ENCODE data around the gene SORCS2.

The SORCS2 gene

DNA sequence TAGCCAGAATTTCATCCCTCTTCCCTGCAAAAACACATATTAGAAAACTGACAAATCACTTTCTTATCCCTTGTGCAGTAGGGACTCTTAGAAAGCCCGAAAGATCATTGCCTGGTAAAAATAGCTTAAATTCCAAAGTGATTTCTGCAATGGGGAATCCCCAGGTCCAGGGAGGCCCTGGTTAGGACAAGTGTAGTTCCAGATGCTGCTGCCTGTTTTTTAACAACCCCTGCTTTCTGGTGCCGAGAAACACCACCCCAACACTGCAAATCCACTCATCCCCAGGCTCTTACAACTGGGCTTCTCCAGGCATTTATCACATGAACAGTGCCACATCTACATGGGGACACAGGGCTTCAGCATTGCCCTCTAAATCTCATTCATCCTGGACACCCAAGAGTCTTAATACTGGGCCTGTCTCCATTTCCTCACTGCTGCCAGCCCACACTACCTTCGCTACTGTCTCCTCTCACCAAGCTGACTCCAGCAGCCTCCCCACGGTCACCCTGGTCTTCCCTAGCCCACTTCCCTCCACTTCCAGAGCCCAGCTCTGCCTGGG, 354.6 kb downstream of the SORCS2 start:
- peak; percentile 30 for DNase-seq
- in situ Hi-C loops (cut with HindIII; ENCODE audit: low pct_ligation_motif_present, low sequenced_read_pairs), result no loop called here
- H3K4me3 ChIP-seq (ENCODE audit: low read depth, low read length), result no peak overlapping the region
- no peak overlapping the region for H3K27ac ChIP-seq
- TF ChIP-seq, protein P1, sequence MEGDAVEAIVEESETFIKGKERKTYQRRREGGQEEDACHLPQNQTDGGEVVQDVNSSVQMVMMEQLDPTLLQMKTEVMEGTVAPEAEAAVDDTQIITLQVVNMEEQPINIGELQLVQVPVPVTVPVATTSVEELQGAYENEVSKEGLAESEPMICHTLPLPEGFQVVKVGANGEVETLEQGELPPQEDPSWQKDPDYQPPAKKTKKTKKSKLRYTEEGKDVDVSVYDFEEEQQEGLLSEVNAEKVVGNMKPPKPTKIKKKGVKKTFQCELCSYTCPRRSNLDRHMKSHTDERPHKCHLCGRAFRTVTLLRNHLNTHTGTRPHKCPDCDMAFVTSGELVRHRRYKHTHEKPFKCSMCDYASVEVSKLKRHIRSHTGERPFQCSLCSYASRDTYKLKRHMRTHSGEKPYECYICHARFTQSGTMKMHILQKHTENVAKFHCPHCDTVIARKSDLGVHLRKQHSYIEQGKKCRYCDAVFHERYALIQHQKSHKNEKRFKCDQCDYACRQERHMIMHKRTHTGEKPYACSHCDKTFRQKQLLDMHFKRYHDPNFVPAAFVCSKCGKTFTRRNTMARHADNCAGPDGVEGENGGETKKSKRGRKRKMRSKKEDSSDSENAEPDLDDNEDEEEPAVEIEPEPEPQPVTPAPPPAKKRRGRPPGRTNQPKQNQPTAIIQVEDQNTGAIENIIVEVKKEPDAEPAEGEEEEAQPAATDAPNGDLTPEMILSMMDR (IDR thresholded peaks at IDR 0.05; ENCODE audit: low read depth, low read length, missing control alignments), result no peak
- no peaks in the 10 kb centered on the region for H3K36me3 ChIP-seq (replicated peaks)
- H3K27me3 ChIP-seq (replicated peaks), result no peaks in the 10 kb centered on the region

DNA sequence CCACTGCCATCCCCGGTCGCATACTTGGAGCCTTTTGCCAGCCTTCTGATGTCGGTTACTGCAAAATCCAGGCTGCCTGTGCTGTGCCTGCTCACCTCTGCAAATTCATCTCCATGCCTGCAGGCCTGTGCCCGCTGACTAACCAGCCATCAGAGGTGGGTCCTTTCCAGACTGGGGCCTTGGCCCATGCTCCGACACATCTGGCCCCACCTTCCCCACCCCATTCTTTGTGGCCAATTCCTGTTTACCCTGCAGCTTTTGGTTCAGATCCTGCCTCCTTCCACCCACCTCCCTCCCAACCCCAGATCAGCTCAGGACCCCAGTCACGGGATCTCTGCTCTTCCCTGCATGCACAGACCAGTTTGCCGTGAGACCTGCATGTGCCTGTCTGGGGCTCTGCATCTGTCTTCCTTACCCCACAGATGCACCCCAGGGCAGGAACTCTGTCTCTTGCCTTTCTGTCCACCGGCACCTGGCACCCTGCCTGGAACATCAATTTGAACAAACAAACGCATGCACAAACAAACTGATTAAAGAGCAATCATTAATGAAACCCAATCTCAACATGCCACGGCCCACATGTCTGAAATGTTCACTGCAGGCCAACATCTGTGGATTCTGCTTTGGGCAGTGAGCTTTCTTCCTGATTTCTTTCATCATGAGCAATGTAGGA, 355.2 kb downstream of the SORCS2 start:
- Histone ChIP-seq H3K4me3 (ENCODE audit: low read depth, low read length) (no peak overlapping the region), H3K27me3 (replicated peaks) (no peaks in the 10 kb centered on the region), H3K27ac (no peak overlapping the region), H3K36me3 (replicated peaks) (no peaks in the 10 kb centered on the region)
- in situ Hi-C loops (cut with HindIII; ENCODE audit: low pct_ligation_motif_present, low sequenced_read_pairs), result no loop called here
- TF ChIP-seq, protein P1 (IDR thresholded peaks at IDR 0.05; ENCODE audit: low read depth, low read length, missing control alignments), result no peak
- no peak for DNase-seq

DNA sequence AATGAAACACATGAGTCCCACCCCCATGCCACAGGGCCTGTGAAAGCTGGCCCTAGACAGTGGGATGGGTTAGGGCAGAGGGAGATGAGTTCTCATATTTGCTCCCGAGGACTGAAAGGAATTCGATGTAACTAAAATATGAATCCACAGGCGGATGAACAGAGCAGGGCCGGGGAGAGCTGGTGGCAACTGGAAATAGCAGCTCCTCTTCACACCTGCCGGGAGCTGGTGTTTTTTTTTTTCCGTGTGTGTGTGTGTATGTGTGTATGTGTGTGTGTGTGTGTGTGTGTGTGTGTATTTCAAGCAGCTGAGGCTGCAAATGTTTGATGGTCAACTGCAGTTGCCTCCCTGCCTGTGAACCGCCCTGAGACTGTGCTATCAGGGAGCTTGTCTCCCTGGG, 357.5 kb downstream of the SORCS2 start:
- H3K36me3 ChIP-seq (replicated peaks), result no peaks in the 10 kb centered on the region
- no peak overlapping the region for H3K4me3 ChIP-seq (ENCODE audit: low read depth, low read length)
- in situ Hi-C loops (cut with HindIII; ENCODE audit: low pct_ligation_motif_present, low sequenced_read_pairs), result no loop called here
- H3K27me3 ChIP-seq (replicated peaks), result no peaks in the 10 kb centered on the region
- TF ChIP-seq, protein P1 (IDR thresholded peaks at IDR 0.05; ENCODE audit: low read depth, low read length, missing control alignments), result no peak
- no peak for DNase-seq
- no peak overlapping the region for H3K27ac ChIP-seq

DNA sequence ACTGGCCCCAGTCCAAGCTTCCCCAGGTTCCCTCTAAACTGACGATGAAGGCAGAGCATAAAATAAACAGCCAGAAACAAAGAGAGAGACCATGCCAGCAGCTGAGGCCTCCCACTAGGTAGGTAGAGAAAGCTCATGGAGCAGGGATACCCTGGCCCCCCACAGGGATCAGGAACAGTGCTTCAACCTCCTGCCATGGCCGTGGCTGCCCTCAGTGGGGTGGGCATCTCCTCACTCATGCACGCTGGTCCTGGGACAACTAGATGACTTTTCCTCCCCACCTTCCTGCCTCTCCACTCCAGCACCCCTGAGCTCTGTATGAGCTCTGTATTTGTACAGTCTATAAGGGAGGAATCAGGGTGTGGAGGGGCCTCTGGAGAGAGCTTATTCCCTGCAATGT, 360.1 kb downstream of the SORCS2 start:
- H3K4me3 ChIP-seq (ENCODE audit: low read depth, low read length), result no peak overlapping the region
- no peaks in the 10 kb centered on the region for H3K27me3 ChIP-seq (replicated peaks)
- no peak for DNase-seq
- in situ Hi-C loops (cut with HindIII; ENCODE audit: low pct_ligation_motif_present, low sequenced_read_pairs), result no loop called here
- TF ChIP-seq, protein P1 (IDR thresholded peaks at IDR 0.05; ENCODE audit: low read depth, low read length, missing control alignments), result no peak
- no peaks in the 10 kb centered on the region for H3K36me3 ChIP-seq (replicated peaks)
- H3K27ac ChIP-seq, result no peak overlapping the region

DNA sequence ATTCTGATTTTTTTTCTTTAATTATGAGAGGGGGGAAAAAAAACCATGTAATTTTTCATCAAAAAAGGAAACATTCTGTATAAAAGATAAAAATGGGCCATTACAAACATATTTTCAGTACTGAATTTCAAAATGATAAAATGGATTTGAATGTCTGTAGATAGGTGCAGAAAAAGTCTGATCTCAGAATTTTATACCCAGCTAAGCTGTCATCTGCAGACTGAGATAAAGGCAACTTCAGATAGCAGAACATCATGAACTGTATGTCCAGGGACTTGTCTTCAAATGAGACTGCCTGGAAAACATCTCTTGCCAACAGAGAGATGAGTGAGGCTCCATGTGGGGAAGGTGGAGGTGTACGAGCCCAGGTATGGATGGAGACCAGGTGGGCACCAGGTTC, 360.9 kb downstream of the SORCS2 start:
- in situ Hi-C loops (cut with HindIII; ENCODE audit: low pct_ligation_motif_present, low sequenced_read_pairs), result no loop called here
- no peak for DNase-seq
- Histone ChIP-seq H3K27ac (no peak overlapping the region), H3K27me3 (replicated peaks) (no peaks in the 10 kb centered on the region), H3K4me3 (ENCODE audit: low read depth, low read length) (no peak overlapping the region), H3K36me3 (replicated peaks) (no peaks in the 10 kb centered on the region)
- TF ChIP-seq, protein P1 (IDR thresholded peaks at IDR 0.05; ENCODE audit: low read depth, low read length, missing control alignments), result no peak

DNA sequence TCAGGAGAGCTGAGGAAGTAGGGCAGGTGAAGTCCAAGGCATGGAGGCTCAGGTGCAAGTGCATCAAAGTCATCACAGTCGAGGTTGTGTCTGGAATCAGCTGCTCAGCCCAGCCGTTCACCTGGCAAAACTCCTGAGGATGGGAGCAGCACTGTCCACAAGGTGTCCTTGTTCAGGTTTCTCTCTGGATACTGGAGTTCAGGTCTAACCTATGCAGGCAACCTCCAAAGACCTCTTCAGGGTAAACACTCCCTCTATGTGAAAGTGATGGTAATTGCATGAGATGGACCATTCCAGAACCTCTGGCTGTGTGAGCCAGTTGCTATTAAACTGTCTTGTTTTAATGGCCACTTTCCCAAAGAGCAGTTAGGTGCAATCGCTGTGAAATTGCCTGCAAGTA, 362.6 kb downstream of the SORCS2 start:
- Histone ChIP-seq H3K4me3 (ENCODE audit: low read depth, low read length) (no peak overlapping the region), H3K36me3 (replicated peaks) (no peaks in the 10 kb centered on the region), H3K27ac (no peak overlapping the region), H3K27me3 (replicated peaks) (no peaks in the 10 kb centered on the region)
- in situ Hi-C loops (cut with HindIII; ENCODE audit: low pct_ligation_motif_present, low sequenced_read_pairs), result no loop called here
- TF ChIP-seq, protein P1 (IDR thresholded peaks at IDR 0.05; ENCODE audit: low read depth, low read length, missing control alignments), result no peak
- no peak for DNase-seq

Measured in brain microvascular endothelial cell (primary cell).